Activated CD4-positive, alpha-beta T cell treated with anti-CD3 and anti-CD28 coated beads, Interleukin-2, amount 50 U/mL, for 1 hour (primary cell): ENCODE results near the gene KRT76.
A peak's percentile ranks its signal among the peaks of the same experiment; 100 is the strongest.
"Not testable (repeated sequence)": the region's sequence is repeated elsewhere in the genome, so short reads cannot be mapped to it uniquely, and the experiment has no call there.

ENCODE experiments used
- DNase-seq: peaks from one replicate; pipeline ENCODE4 v3.0.0-alpha.2; 2020

Gene KRT76

GRCh38 chr12:52757449-52758176, 19.5 kb downstream of the KRT76 start:
- DNase-seq = no peak

- DNase-seq = no peak
Measured at GRCh38 chr12:52756281-52756960, 20.7 kb downstream of the KRT76 start.

GRCh38 chr12:52755533-52755932, 21.6 kb downstream of the KRT76 start:
- DNase-seq = no peak

GRCh38 chr12:52754135-52754534, 23.0 kb downstream of the KRT76 start:
- DNase-seq = no peak

GRCh38 chr12:52753283-52753682, 23.9 kb downstream of the KRT76 start:
- DNase-seq = no peak

- DNase-seq = no peak
Measured at GRCh38 chr12:52752516-52752915, 24.6 kb downstream of the KRT76 start.

GRCh38 chr12:52751795-52752194, 25.4 kb downstream of the KRT76 start:
- DNase-seq = no peak

GRCh38 chr12:52750532-52750931, 26.6 kb downstream of the KRT76 start:
- DNase-seq = not testable (repeated sequence)

GRCh38 chr12:52749827-52750226, 27.3 kb downstream of the KRT76 start:
- DNase-seq = no peak

GRCh38 chr12:52748578-52748977, 28.6 kb downstream of the KRT76 start:
- no peak for DNase-seq

- no peak for DNase-seq
Measured at GRCh38 chr12:52745554-52745953, 31.6 kb downstream of the KRT76 start.

- no peak for DNase-seq
Measured at GRCh38 chr12:52744493-52745156, 32.5 kb downstream of the KRT76 start.

GRCh38 chr12:52742822-52743457, 34.2 kb downstream of the KRT76 start:
- no peak for DNase-seq

- no peak for DNase-seq
Measured at GRCh38 chr12:52742196-52742580, 35.0 kb downstream of the KRT76 start.

- DNase-seq = peak; percentile 63
Measured at GRCh38 chr12:52741375-52742195, 35.6 kb downstream of the KRT76 start.

GRCh38 chr12:52740584-52740983, 36.6 kb downstream of the KRT76 start:
- DNase-seq = no peak

- DNase-seq = no peak
Measured at GRCh38 chr12:52739963-52740362, 37.2 kb downstream of the KRT76 start.

- DNase-seq = no peak
Measured at GRCh38 chr12:52735816-52736632, 41.1 kb downstream of the KRT76 start.

GRCh38 chr12:52735106-52735505, 42.0 kb downstream of the KRT76 start:
- no peak for DNase-seq

- no peak for DNase-seq
Measured at GRCh38 chr12:52730793-52731192, 46.4 kb downstream of the KRT76 start.

- no peak for DNase-seq
Measured at GRCh38 chr12:52730383-52730782, 46.8 kb downstream of the KRT76 start.

- no peak for DNase-seq
Measured at GRCh38 chr12:52729147-52729546, 48.0 kb downstream of the KRT76 start.
